Mesenchymal stem cell (in vitro differentiated cells and primary cell): ENCODE data around the gene KCNN2.

Experiments used
- DNase-seq: peaks from one replicate; pipeline ENCODE4 v3.0.0-alpha.2; 2013
- H2AFZ ChIP-seq: one replicate; pipeline ENCODE4 v1.6.1; 2013; ENCODE audit warnings: low read depth, mild to moderate bottlenecking, control low read depth, inconsistent platforms, low read length, moderate library complexity
- H2AK5ac ChIP-seq: 2 replicates; pipeline ENCODE4 v1.6.1; 2013; ENCODE audit warnings: low read length, moderate library complexity, mild to moderate bottlenecking, inconsistent platforms; ENCODE audit not compliant: severe bottlenecking
- H2BK120ac ChIP-seq: one replicate; pipeline ENCODE4 v1.6.1; 2013; ENCODE audit warnings: low read depth, mild to moderate bottlenecking, inconsistent platforms, low read length, moderate library complexity
- H2BK12ac ChIP-seq, 2 experiments: one replicate each; pipeline ENCODE4 v1.6.1; 2013; ENCODE audit warnings: inconsistent platforms in 2 of 2, low read length in 2 of 2, mild to moderate bottlenecking in 2 of 2, moderate library complexity in 2 of 2, control low read depth in 1 of 2
- H2BK15ac ChIP-seq: one replicate; pipeline ENCODE4 v1.6.1; 2013; ENCODE audit warnings: mild to moderate bottlenecking, low read depth, inconsistent platforms; ENCODE audit not compliant: poor library complexity, severe bottlenecking
- H2BK5ac ChIP-seq: 2 replicates; pipeline ENCODE4 v1.6.1; 2013; ENCODE audit warnings: low read depth, mild to moderate bottlenecking, low read length, control low read depth, inconsistent platforms; ENCODE audit not compliant: poor library complexity, severe bottlenecking
- H3K14ac ChIP-seq, 2 experiments: one replicate each; pipeline ENCODE4 v1.6.1; 2013; ENCODE audit warnings: inconsistent platforms in 2 of 2, low read length in 2 of 2, control low read depth in 1 of 2, mild to moderate bottlenecking in 1 of 2, moderate library complexity in 1 of 2
- H3K18ac ChIP-seq, 2 experiments: one replicate each; pipeline ENCODE4 v1.6.1; 2013; ENCODE audit warnings: inconsistent platforms in 2 of 2, low read length in 2 of 2, control low read depth in 1 of 2, low read depth in 1 of 2, mild to moderate bottlenecking in 1 of 2
- H3K23ac ChIP-seq, 2 experiments: one replicate each; pipeline ENCODE4 v1.6.1; 2013; ENCODE audit warnings: inconsistent platforms in 2 of 2, low read length in 2 of 2, mild to moderate bottlenecking in 2 of 2, moderate library complexity in 2 of 2, control low read depth in 1 of 2
- H3K27ac ChIP-seq: 2 replicates; pipeline ENCODE4 v1.5.1; 2013; ENCODE audit warnings: mild to moderate bottlenecking, moderate library complexity, low read length, control low read depth, inconsistent platforms; ENCODE audit not compliant: poor library complexity, severe bottlenecking
- H3K27me3 ChIP-seq, 2 experiments: 2 replicates each; pipeline versions ENCODE4 v1.6.1 to v1.7.0; 2013; ENCODE audit warnings: low read length in 2 of 2, mild to moderate bottlenecking in 2 of 2, moderate library complexity in 2 of 2, control low read depth in 1 of 2, inconsistent platforms in 1 of 2; ENCODE audit not compliant: control insufficient read depth in 1 of 2, insufficient read depth in 1 of 2
- H3K36me3 ChIP-seq, 2 experiments: 2 replicates each; pipeline versions ENCODE4 v1.6.1 to v1.7.0; 2013; ENCODE audit warnings: low read length in 2 of 2, control low read depth in 1 of 2, inconsistent platforms in 1 of 2, low read depth in 1 of 2, mild to moderate bottlenecking in 1 of 2; ENCODE audit not compliant: insufficient read depth in 2 of 2, control insufficient read depth in 1 of 2
- H3K4ac ChIP-seq, 2 experiments: one replicate each; pipeline ENCODE4 v1.6.1; 2013; ENCODE audit warnings: inconsistent platforms in 2 of 2, low read length in 2 of 2, mild to moderate bottlenecking in 2 of 2, moderate library complexity in 2 of 2, control low read depth in 1 of 2, low read depth in 1 of 2
- H3K4me1 ChIP-seq: 2 replicates; pipeline ENCODE4 v1.6.1; 2013; ENCODE audit warnings: low read depth, low read length, control low read depth; ENCODE audit not compliant: control insufficient read depth, insufficient read depth
- H3K4me2 ChIP-seq: 2 replicates; pipeline ENCODE4 v1.6.1; 2013; ENCODE audit warnings: low read length, mild to moderate bottlenecking, inconsistent platforms; ENCODE audit not compliant: poor library complexity, severe bottlenecking
- H3K4me3 ChIP-seq, 2 experiments: 2 replicates each; pipeline versions ENCODE4 v1.5.1 to v1.7.0; 2013; ENCODE audit warnings: low read length in 2 of 2, mild to moderate bottlenecking in 2 of 2, control low read depth in 1 of 2, low read depth in 1 of 2; ENCODE audit not compliant: insufficient read depth in 1 of 2
- H3K79me1 ChIP-seq: replicated peaks from 2 replicates; pipeline ENCODE4 v1.6.1; 2013; ENCODE audit warnings: mild to moderate bottlenecking, control low read depth, low read length, inconsistent platforms; ENCODE audit not compliant: poor library complexity, severe bottlenecking
- H3K9ac ChIP-seq: 2 replicates; pipeline ENCODE4 v1.7.0; 2013; ENCODE audit warnings: mild to moderate bottlenecking, low read length, moderate library complexity
- H3K9me3 ChIP-seq: 2 replicates; pipeline ENCODE4 v1.7.0; 2013; ENCODE audit warnings: mild to moderate bottlenecking, low read length; ENCODE audit not compliant: control insufficient read depth
- H4K8ac ChIP-seq: one replicate; pipeline ENCODE4 v1.6.1; 2013; ENCODE audit warnings: inconsistent platforms, mild to moderate bottlenecking, low read length, moderate library complexity
- H4K91ac ChIP-seq: one replicate; pipeline ENCODE4 v1.6.1; 2013; ENCODE audit warnings: mild to moderate bottlenecking, low read length, inconsistent platforms
- WGBS: methylation state at CpG from one replicate; pipeline ENCODE4 v1.1.7; 2013; ENCODE audit warnings: mixed read lengths; 5-methylcytosine and 5-hydroxymethylcytosine counted together

Gene KCNN2

DNA sequence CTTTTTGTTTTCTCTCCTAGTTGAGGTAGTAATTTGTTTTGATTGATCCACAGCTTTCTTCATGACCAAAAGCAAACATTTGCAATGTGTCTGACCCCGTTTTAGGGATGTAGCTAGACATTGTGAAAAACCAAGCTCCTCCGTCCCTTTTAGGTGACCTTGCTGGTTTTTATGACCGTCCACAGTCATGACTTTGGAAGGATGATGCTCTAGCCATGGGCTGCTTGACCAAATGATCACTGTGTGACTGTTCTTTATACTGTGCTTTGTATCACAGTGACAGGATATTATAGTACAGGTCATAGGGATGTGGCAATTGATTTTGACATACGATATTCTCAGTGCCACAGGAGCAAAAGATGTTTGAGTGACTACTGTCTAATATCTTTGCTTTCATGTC lies 54.4 kb downstream of the KCNN2 start:
- H3K27ac ChIP-seq: no peak overlapping the region
- H3K27me3 ChIP-seq: peaks cover 4 to 5% of the 10 kb centered on the region in 2 experiments
- no peaks in the 10 kb centered on the region for H3K4me1 ChIP-seq
- H3K4me3 ChIP-seq: no peak overlapping the region
- no peak overlapping the region for H4K8ac ChIP-seq
- no peak overlapping the region for H2BK15ac ChIP-seq
- no peaks in the 10 kb centered on the region for H3K36me3 ChIP-seq
- no peak overlapping the region for H3K23ac ChIP-seq
- H3K14ac ChIP-seq: no peak overlapping the region
- 93% methylated on average over 4 of the region's 4 CpGs for WGBS
- H3K9me3 ChIP-seq: no peaks in the 10 kb centered on the region
- no peak overlapping the region for H3K9ac ChIP-seq
- DNase-seq: no peak
- no peak overlapping the region for H2AK5ac ChIP-seq
- H4K91ac ChIP-seq: no peak overlapping the region
- H2AFZ ChIP-seq: no peak overlapping the region
- no peak overlapping the region for H3K18ac ChIP-seq
- no peak overlapping the region for H3K4ac ChIP-seq
- no peak overlapping the region for H3K4me2 ChIP-seq
- H2BK12ac ChIP-seq: no peak overlapping the region
- no peak overlapping the region for H2BK120ac ChIP-seq
- H3K79me1 ChIP-seq: no peaks in the 10 kb centered on the region
- H2BK5ac ChIP-seq: no peak overlapping the region

DNA sequence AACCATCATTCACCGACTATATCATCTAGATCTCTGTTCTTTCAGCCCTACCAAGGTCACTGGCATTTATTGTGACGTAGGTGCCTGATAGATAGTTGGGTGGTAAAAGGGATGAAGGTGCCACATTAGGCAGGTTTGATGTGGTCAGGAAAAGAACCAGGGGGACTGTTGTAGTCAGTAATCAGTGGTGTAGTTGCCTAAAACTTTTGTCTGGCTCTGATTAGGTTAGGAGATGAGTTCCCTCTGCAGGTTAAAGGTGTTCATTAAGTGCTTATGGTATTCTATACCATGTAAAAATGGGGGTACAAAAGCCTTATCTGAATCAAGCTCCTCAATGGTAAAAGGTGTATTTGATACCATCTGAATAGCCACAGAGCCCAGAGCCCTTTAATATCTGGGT lies 55.6 kb downstream of the KCNN2 start:
- H3K4ac ChIP-seq: no peak overlapping the region
- no peak overlapping the region for H2BK15ac ChIP-seq
- no peaks in the 10 kb centered on the region for H3K79me1 ChIP-seq
- H2BK120ac ChIP-seq: no peak overlapping the region
- H3K4me1 ChIP-seq: no peaks in the 10 kb centered on the region
- H2BK12ac ChIP-seq: no peak overlapping the region
- H2AK5ac ChIP-seq: no peak overlapping the region
- WGBS: 74% methylated on average over 1 of the region's 2 CpGs
- peaks cover 4 to 5% of the 10 kb centered on the region in 2 experiments for H3K27me3 ChIP-seq
- no peak overlapping the region for H3K27ac ChIP-seq
- no peak overlapping the region for H3K18ac ChIP-seq
- H3K9ac ChIP-seq: no peak overlapping the region
- no peak overlapping the region for H3K23ac ChIP-seq
- H4K91ac ChIP-seq: no peak overlapping the region
- no peaks in the 10 kb centered on the region for H3K9me3 ChIP-seq
- no peak for DNase-seq
- H3K36me3 ChIP-seq: no peaks in the 10 kb centered on the region
- H4K8ac ChIP-seq: no peak overlapping the region
- no peak overlapping the region for H3K4me2 ChIP-seq
- no peak overlapping the region for H3K14ac ChIP-seq
- no peak overlapping the region for H2AFZ ChIP-seq
- no peak overlapping the region for H3K4me3 ChIP-seq
- H2BK5ac ChIP-seq: no peak overlapping the region

DNA sequence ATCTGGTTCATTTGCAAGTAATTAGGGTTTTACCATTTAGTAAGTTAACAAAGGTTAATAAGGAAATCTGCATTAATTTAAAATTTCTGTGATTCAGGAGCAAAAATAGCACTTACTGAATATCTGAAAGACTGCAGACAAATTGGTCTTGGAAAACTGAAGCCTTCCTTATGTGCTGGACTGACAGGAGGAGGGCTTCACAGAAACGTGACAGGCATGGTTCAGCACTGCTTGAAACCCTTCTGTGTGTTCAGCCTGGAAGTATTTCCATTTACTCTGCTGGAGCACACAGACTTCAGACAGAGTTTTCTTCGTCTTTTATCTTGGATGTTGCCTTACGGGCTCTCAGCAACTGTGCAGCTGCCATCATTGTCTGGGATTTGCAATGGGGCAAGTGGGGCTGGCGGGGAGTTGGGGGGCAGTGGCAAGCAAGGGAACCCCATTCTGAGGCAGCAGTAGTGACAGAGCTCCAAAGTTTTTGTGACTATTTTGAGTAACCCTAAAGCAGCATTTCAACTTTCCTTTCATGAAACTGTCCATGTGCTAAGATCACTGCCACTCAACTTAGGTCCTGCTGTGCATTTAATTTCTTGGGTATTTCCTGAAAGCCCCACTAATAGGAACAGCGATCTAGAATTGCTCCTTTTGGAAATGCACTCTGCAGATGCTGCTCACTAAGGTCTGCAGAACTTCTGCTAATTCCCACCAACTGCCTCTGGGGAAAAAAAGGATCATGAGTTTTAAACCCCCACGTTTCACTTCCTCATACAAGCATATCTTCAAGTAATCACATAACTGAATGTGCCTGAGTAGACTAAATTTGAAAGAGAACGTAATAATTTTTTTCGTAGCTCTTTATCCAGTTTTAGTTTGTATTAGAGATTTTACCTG lies 56.6 kb downstream of the KCNN2 start:
- Histone ChIP-seq H4K8ac (no peak overlapping the region), H2AK5ac (no peak overlapping the region), H3K27ac (no peak overlapping the region), H4K91ac (no peak overlapping the region), H3K79me1 (no peaks in the 10 kb centered on the region), H3K18ac (no peak overlapping the region), H2BK15ac (no peak overlapping the region), H2BK120ac (no peak overlapping the region), H3K4me3 (no peak overlapping the region), H3K4me2 (no peak overlapping the region), H3K4me1 (no peaks in the 10 kb centered on the region), H3K27me3 (peaks cover 4 to 5% of the 10 kb centered on the region in 2 experiments), H3K9me3 (no peaks in the 10 kb centered on the region), H2BK5ac (no peak overlapping the region), H3K4ac (no peak overlapping the region), H2BK12ac (no peak overlapping the region), H3K14ac (no peak overlapping the region), H3K9ac (no peak overlapping the region), H3K36me3 (no peaks in the 10 kb centered on the region), H2AFZ (no peak overlapping the region), H3K23ac (no peak overlapping the region)
- DNase-seq: no peak
- 79% methylated on average over 7 of the region's 8 CpGs for WGBS

DNA sequence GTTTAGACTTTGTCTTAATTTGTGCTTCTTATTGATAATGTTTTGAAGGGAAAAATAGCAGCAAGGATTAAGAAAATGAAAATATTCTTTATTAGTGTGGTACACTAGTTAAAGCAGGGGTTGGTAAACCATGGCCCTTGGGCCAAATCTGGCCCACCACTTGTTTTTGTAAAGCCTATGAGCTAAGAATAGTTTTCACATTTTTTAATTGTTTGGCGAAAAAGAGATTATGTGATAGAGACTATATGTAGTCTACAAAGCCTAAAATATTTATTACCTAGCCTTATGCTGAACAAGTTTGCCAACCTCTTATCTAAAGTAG lies 57.2 kb downstream of the KCNN2 start:
- Histone ChIP-seq H2BK5ac (no peak overlapping the region), H2AFZ (no peak overlapping the region), H3K27ac (no peak overlapping the region), H3K27me3 (peaks cover 4 to 5% of the 10 kb centered on the region in 2 experiments), H4K91ac (no peak overlapping the region), H3K79me1 (no peaks in the 10 kb centered on the region), H3K9ac (no peak overlapping the region), H3K4me1 (no peaks in the 10 kb centered on the region), H4K8ac (no peak overlapping the region), H2BK12ac (no peak overlapping the region), H3K9me3 (no peaks in the 10 kb centered on the region), H3K14ac (no peak overlapping the region), H3K23ac (no peak overlapping the region), H3K4me2 (no peak overlapping the region), H3K4me3 (no peak overlapping the region), H2BK120ac (peak overlapping the region; percentile 45), H2AK5ac (no peak overlapping the region), H3K4ac (no peak overlapping the region), H2BK15ac (no peak overlapping the region), H3K36me3 (no peaks in the 10 kb centered on the region), H3K18ac (no peak overlapping the region)
- no peak for DNase-seq
- no CpG with 5 or more reads among the region's 1 CpG for WGBS
